Islet precursor cell (in vitro differentiated cells): ENCODE measurements around the gene ADAT3.
A peak's percentile ranks its signal among the peaks of the same experiment; 100 is the strongest.

Experiments
- DNase-seq: peaks from one replicate; pipeline ENCODE4 v3.0.0-alpha.2; 2018

Gene ADAT3

DNA sequence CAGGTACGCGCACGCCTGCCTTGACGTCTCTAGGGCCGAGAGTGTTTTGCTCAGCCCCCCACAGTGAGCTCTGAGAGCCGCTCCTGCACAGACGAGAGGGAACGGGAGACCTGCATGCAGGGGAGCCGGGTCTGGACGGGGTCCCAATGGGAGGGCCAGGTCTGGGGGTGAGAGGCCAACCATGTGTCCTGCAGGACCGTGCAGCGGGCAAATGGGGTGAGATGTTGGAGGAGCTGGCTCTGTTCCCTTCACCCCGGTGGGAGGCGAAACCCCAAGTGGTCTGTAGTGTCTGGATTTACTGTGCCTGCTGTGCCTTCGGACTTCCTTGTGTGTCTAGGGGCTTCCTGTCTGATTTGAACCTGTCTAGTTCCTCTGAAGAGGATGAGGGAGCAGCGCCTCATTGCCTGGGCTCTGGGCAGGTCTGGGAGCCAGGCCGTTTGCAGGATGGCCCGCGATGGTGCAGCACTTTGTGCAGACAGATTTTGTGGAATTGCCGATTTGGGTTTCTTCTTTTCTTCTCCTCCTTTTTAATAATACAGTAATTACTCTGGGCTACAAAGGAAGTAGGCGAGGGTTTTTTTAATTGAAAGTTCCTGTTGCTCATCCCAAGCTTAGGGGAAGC is 37.8 kb downstream of the ADAT3 start:
- DNase-seq, result no peak

DNA sequence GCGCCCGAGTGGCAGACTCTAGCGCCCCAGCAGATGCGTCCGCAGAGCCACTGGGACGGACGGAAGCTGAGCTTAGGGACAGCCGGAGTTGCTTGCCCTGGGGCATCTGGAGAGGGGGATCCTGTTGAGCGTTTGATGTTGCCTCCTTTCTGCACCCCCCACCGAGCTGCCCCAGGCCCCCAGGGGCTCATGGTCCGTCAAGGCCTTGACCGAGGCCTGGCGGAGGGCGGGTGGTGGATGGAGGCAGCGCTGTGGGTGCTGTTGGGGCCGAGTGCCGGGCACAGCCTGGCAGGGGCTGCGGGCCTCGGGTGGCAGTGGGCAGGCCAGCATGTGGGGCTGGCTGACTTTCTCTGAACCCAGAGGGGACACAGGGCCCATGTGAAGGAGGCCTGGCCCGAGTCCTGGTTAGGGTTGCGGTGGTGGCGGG is 38.5 kb downstream of the ADAT3 start:
- no peak for DNase-seq

DNA sequence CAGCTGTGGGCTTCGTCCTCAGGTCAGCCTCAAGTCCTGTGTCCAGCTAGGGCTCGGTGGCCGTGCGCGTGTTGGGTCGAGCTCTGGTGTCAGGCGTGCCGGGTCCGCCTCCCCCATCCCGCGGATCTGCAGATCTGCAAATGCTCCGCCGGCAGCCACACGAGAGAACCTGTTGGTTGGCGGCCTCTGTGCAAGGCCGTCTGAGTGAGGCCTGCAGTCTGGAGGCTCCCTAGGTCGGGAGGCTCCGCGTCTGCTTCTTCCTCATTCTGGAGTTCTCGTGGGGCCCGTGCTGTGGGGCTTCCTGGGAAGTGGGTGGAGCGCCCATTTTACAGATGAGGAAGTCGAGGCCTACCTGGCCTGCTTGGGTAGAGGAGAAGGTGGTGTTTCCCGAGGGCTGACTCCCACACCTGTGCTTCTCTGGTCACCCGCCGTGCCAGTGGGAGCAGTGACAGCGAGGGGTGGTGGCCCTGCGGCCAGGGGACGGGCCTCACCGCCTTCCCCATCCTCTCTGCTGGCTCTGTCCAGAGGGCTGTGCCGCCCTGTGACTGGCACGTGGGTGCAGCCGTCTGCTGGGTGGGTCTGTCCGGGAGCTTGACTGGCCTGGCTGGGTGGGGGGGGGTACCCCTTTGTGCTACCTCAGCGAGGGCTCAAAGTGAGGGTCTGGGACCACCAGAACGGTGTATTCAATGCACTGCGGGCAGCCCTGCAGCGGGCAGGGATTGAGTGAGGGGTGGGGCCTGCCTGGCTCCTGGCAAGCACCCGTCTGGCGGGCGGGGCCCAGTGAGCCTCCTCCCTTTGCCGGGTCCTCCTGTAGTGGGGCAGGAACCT is 39.1 kb downstream of the ADAT3 start:
- no peak for DNase-seq

DNA sequence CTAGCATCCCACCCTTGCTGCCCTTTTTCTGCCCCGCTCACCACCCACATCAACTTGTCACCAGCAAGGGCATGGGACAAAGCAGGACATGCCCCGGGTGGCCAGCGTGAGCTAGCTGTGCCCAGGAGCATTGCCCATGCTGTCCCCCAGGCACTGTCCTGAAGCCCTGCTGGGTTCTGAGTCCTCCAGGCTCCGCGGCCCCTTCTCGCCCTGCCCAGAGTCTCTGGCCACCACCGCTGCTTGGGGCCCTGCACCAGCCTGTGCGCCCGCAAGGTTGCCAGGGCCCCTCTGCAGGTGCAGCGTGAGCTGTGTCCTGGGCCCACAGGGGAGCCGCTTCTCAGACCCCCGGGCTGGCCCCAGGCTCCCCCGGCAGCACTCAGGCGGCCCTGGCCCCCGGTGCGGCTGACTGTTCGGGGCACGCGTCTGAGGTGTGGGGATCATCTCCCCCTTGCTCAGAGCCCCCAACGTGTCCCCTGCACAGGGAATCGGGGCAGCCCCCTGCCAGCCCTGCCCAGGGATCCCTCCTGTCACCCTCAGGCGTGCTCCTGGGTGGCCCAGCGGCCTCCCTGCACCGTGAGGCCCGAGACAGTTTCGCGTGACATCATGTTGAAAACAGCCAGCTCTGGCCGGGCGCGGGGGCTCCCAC is 39.8 kb downstream of the ADAT3 start:
- DNase-seq, result no peak

DNA sequence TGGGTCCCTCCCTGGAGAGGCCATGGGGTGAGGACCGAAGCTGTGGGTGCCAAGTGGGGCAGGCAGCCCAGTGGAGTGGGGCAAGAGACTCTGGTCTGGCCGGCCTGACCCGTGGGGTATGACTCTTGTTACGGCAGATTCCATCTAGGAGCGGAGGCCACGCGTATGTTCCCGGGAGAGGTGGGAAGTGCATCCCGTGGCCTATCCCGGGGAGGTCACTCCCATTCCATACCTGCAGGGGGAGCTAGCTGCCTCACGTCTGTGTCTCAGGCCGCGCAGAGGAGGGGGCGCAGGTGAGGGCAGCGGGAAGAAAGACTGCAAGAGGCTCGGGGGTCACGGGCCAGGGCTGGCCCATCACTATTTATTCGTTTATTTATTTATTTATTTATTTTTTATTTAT is 40.7 kb downstream of the ADAT3 start:
- peak; percentile 88 for DNase-seq

DNA sequence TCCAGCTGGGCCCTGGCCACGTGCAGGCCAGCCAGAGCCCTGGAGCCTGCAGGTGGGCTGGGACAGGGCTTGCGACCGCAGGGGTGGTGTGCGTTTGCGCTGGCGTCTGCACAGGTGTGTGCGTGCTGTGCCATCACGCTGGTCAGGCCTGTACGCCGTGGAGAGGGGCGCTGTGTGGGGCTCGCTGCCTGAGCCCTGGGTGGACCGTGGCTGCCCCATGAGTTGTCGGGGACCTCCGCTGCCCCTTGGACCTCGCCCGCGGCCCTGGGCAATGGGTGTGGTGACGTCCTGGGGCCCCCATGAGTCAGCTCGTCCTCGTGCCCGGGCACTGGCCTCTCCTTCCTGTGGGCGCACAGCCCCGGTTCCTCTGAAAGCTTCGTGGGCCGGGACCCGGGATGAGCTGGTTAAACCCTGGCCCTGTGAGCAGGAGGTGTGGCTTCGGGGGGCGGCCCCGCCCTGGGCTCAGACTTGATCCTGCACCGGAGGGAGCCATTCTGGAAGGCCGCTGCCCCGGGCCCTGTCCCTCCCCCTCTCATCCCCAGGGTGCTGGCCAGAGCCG is 42.5 kb downstream of the ADAT3 start:
- DNase-seq, result no peak

DNA sequence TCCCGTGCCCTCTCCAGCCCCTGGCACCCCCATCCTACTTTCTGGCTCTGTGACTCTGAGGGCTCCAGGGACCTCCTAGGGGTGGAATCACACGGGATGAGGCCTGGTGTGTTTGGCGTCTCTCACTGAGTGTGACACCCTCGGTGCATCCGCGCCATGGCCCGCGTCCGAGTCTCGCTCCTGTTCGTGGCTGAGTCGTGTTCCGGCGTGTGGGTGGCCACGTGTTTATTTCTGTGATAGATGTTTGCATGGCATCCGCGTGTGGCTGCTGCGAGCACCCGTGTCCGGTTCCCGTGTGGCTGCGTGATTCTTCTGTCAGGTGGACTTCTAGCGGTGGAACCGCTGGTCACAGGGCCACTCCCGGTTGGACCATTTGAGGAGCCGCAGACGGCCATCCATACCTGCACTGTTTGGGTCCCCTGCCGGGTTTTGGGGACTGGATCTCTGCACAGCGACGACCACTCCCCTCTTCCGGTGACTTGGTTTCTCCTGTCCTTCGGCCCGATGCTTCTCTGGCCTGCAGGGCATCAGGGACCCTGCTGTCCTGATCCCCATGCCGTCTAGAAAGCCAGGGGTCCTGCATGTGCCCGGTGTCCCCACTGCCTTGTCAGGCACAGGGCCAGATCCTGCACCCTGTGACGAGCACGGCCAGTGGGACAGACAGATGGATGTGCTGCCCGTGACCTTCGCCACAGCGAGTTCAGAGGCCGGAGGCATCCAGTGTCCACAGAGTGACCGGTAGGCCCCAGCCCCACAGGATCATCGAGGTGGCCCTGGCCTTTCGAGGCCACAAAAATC is 44.3 kb downstream of the ADAT3 start:
- no peak for DNase-seq

DNA sequence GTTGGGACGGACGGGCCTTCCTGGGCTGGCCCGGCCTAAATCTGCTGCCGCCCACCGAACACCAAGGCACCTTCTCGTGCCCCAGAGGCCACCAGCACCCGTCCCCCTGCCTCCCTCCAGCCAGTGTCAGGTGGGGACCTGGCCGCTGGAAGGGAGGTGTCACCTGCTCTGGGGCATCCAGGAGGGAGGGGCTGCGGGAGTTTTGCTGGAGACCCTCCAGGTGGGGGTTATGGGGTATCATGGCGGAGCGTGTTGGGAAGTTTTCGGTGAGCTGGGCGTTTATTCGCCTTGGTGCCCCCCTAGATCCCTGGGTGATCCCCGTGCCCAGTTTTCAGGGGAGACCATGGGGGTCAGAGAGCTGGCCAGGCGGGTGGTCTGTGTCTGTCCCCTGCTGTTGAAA is 45.4 kb downstream of the ADAT3 start:
- DNase-seq, result no peak

DNA sequence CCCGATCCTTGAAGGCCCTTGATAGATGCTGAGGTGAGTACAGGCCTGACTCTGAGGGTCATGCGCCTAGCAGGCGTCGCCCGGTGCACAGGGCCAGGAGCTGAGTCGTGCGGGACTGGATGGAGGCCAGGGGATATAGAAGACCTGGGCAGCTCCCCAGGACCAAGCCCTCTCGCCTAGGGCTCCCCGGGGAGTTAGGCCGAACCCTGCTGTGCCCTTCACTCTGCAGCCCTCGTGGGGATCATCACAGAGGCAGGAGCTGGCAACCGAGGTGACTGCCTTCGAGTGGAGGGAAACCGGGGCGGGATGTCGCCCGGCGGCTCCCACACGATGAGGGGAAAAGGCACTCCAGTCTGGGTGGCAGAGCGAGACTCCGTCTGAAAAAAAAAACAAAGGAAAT is 47.4 kb downstream of the ADAT3 start:
- DNase-seq, result no peak

DNA sequence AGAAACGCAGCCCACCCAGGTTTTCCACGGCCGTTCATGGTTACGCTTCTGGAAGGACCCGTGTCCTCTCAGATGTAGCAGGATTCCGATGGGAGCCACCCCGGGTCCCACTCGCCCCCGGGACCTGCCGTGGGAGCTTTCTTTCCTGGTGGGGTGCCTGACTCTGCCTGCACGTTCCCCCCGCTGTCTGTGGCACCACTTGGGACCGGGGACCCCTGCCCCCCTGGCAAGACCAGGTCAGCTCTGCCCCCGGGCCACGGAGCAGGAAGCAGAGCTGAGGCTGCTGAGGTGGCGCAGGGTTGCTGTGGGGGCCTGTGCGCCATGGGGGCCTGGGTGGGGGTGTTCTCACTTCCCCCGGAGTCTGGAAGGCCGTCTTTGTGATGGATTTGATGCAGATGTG is 47.8 kb downstream of the ADAT3 start:
- DNase-seq, result no peak

DNA sequence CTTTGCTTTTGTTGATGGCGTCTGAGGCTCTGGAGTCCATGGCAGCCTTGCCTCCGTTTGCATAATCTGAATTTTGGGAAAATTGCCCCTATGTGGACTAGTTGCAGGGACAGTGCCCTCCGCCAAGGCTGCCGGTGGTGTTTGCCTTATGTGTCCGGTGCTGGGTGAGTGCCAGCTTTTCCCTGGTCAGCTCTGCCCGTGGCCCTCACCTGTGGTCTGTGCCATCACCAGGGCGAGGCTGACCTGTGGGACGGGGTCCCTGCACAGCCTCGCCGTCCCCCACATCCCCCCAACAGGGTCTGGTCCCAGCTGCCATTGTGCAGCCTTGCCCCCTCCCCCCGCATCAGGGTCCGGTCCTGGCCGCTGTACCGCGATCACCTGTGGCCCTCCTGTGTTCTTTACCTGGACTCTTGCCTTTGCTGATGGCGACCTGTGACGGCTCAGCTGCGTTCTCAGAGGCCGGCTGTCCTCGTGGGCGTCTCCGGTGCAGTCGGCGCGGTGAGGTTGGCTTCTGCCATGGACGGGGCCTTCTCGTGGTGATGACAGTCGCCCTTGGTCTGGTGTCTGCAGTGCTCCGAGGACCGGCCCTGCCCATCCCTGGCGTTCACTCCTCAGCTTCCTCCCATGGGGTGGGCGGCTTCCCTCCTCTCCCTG is 48.4 kb downstream of the ADAT3 start:
- DNase-seq, result no peak

DNA sequence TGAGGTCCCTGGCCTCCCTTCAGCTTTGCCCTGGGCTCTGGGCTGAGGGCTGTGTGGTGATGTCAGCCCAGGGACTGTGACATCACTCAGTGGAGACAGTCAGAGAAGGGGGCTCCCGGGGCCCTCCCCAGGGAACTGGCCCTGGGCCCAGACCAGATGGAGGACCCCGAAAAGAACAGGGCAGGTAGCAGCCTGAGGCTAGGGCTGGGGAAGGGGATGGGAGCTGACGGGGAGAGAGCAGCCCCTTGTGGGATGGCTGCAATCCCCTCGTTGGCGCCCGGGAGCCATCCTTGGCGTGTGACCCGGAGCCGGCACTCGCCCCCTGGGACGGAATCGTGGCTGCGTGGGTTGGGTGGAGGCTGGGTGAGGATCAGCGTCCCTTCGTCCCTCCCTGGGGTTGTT is 49.3 kb downstream of the ADAT3 start:
- no peak for DNase-seq

DNA sequence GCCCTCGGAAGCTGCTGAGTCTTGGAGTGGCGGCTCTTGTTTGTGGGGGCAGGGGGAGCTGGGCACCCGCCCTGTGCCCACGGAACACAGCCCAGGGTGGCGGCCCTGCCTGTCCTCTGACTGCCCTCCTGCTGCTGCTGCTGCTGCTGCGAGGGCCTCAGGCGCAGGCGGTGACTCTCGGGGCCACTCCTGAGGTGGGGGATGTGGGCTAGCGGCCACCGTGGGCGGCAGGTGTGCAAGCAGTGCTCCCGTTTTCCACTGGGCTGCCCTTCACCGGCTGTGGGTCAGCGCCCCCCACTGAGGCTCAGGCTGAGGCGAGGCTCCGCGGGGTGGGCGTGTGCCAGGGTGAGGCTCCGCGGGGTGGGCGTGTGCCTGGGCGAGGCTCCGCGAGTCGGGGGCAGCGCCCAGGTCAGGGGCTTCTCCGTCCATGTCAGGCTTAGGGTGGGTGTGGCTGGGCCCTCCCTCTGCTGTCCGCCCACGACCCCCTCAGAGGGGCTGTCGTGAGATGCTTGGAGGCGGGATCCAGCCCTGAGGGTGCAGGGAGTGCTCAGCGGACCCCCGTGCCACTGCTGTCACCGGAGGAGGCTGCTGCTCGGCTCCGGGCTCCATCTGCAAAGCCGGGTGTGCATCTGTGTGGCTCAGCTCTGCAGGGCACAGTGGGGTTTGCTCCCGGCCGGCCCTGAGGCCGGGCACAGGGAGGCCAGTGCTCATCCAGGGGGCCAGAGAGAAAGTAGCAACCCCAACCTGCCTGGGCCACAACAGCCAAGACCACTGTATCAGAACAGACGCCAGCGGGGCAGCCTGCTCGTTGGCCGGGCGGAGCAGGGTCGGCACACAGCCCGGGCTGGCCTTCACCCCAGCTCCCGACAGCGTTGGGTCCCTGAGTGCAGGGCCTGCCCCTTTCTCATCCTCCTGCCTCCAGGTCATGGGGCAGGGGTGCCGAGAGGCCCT is 50.2 kb downstream of the ADAT3 start:
- no peak for DNase-seq

DNA sequence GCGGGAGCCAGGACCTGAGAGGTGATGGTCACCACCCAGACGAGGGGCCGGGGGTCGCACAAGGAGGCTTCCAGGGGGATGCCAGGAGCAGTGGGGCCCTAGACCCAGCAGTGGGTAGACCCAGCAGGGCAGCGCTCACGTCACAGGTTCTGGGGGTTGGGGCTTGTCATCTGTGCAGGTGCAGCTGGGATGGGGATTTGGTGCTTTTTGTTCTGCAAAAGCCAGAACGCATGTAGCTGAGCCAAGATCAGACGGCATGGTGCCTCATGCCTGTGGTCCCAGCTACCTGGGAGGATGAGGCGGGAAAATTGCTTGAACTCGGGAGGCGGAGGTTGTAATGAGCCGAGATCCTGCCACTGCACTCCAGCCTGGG is 50.9 kb downstream of the ADAT3 start:
- DNase-seq, result no peak

DNA sequence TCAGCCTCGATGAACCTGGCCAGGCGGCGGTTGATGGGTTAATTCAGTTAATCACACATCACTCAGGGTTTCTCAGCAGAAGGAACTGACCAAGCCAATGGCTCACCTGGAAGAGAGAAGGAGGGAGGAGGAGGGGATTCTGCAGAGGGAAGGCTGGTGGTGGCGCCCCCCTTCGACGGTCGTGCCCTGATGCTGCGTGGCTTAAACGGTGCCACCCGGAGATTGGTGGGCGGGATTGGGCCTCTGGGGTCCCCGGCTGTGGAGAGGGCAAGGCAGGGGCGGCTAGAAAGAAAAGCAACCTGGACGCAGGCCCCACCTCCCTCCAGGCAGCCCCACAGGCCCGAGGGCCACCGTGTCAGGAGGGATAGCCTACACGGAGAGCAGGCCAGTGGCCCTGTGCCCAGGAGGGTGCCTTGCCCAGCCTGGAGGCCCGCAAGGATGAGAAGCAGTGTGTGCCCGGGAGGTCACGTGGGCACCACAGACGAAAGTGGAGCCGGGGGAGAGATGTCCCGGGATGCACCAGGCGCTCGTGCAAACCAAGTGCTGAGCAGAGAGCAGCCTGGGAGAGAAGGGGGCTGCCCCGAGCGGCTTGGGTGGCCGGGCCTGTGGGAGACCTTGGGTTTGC is 51.8 kb downstream of the ADAT3 start:
- no peak for DNase-seq

DNA sequence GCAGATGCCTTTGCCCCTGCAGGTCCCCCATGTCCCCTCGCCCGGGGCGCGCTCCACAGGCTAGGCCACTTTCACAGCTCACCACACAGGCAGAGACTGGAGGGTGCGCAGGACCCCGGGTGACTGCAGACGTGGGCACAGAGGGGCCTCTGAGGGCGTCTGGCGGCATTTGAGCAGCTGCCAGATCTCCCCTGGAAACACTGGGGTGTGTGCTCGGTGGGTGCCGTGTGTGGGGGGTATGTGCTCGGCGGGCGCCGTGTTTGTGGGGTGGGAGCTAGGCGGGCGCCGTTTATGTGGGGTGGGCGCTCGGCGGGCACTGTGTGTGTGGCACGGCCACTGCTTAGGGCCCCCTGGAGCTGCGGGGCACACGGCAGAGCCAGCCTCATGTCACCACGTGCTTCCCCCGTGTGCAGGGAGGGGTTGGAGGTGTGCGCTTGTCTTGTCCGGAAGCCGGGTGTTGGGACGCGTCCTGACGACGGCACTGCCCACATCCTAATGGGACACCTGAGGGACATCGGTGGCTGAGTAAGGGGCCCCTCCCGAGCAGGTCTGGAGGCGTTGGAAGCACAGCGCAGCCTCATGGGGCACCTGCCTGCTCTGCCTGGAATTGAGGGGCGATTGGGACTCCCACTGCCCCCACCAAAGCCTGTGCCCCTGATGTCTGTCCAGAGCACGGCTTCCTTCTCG is 52.5 kb downstream of the ADAT3 start:
- DNase-seq, result no peak

DNA sequence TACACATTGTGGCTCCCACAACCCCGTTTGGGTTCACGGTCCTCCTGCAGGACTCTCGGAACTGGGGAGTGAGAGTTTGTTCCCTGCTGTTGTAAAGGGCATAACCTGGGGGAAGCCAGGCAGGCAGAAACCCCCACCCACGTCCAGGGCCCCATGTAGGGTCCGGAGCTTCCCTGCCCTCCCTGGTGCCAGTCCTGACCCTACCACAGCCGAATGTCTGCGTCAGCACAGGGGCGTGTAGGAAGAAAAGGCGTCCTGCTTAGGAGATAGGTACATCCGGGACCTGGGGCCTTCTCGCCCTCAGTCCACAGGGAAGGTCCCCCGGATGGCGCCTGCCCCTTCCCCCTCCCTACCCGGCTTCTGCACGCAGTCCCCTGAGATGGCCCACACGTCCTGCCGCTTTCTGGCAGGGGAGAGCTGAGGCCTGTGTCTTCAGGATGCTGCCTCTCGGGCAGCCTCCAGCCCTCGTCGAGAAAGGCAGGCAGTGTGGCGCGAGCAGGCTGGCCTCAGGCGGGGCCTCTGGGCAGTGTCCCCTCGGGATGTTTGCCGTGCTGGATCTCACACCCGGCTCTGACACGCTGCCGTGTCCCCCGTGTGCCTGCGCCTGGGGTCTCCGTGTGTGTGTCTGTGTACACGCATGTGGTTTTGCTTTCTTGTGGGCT is 54.9 kb downstream of the ADAT3 start:
- no peak for DNase-seq

DNA sequence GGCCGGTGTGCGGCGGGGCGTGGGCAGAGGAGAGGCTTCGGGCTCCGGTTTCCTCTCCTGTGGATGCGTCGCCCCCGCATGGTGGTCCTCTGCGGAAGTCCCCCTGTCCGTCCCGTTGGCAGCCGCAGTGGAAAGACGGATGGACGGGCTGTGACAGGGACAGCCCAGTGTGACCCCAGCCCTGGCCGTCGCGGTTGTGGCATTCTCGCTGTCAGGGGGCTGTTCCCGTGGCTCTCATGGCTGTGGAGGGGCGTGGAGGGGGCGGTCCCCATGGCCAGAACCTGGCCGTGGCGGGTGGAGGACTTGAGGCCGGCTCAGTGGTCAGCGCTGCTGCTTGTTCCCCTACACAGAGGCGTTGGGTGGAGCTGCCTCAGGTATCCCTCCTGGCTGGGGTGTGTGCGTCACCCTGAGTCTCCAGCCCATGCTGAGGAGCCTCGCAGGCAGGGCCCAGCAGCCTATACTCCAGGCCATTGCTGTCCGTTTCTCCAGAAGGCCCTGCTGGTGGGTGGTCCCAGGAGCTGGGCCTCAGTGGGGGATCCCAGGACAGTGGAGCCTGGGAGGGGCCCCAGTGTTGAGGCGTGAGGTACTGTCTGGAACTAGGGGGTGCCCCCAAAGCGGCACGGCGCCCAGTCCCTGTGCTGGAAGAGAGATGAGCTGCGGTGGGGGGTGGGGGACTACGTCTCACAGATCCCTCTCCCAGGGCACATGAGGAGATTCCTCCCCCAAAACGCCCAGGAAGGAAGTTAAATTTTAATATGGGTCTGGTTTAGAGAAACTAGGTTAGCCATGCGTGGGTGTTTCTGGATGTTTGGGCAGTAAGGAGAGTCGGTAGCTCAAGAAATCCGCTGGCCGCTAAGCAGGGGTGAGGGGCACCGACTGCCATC is 56.0 kb downstream of the ADAT3 start:
- DNase-seq, result no peak

DNA sequence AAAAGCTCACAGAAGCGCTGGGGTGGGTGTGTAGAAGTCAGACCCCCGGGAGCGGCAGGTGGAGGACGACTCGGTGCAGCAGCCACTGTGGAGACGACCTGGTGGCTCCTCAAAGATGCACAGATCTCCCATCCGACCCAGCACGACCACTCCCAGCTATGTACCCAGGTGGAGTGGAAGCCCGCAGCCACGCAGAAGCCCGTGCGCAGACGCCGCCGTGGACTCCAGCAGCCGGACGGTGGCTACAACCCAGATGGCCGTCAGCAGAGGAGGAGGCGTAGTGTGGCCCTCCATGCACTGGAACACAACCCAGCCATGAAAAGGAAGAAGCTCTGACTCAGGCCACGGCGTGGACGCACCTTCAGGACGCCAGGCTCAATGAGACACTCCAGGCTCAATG is 57.5 kb downstream of the ADAT3 start:
- DNase-seq, result no peak
